KMS-11 (cell line): ENCODE measurements around the gene VPS26A.

Source experiments
- H2AFZ ChIP-seq: fragments of 200-600 bp; sonication (generic); 2 replicates; pipeline ENCODE4 v1.6.1; 2016; ENCODE audit warnings: antibody characterized with exemption, mixed run types, low read depth
- H3K27ac ChIP-seq: fragments of 200-600 bp; sonication (generic); 2 replicates; pipeline ENCODE4 v1.6.1; 2016; ENCODE audit warnings: mild to moderate bottlenecking, mixed run types
- H3K27me3 ChIP-seq: fragments of 200-600 bp; sonication (generic); 2 replicates; pipeline ENCODE4 v1.6.1; 2017; ENCODE audit warnings: mild to moderate bottlenecking, low read depth, mixed run types, moderate library complexity; ENCODE audit not compliant: insufficient read depth
- H3K36me3 ChIP-seq: fragments of 200-600 bp; sonication (generic); 2 replicates; pipeline ENCODE4 v1.6.1; 2017; ENCODE audit warnings: mild to moderate bottlenecking, mixed run types; ENCODE audit not compliant: insufficient read depth
- H3K4me1 ChIP-seq: fragments of 200-600 bp; sonication (generic); 2 replicates; pipeline ENCODE4 v1.6.1; 2016; ENCODE audit warnings: mild to moderate bottlenecking, low read depth, mixed run types; ENCODE audit not compliant: poor library complexity, severe bottlenecking
- H3K4me2 ChIP-seq: fragments of 200-600 bp; sonication (generic); 2 replicates; pipeline ENCODE4 v1.7.0; 2016; ENCODE audit warnings: mild to moderate bottlenecking, mixed run types
- H3K4me3 ChIP-seq: fragments of 200-600 bp; sonication (generic); IDR thresholded peaks from 2 replicates; pipeline ENCODE4 v1.6.1; 2017; ENCODE audit warnings: low read depth, low read length, mixed read lengths; ENCODE audit not compliant: insufficient read depth
- H3K79me2 ChIP-seq: fragments of 200-600 bp; sonication (generic); 2 replicates; pipeline ENCODE4 v1.6.1; 2016; ENCODE audit warnings: low read depth, mixed run types; ENCODE audit not compliant: insufficient read depth
- H3K9ac ChIP-seq: fragments of 200-600 bp; sonication (generic); 2 replicates; pipeline ENCODE4 v1.6.1; 2016; ENCODE audit warnings: mild to moderate bottlenecking, mixed run types
- H4K20me1 ChIP-seq: fragments of 200-600 bp; sonication (generic); 2 replicates; pipeline ENCODE4 v1.6.1; 2016; ENCODE audit warnings: mild to moderate bottlenecking, mixed run types; ENCODE audit not compliant: insufficient read depth
- CTCF ChIP-seq: fragments of 200-600 bp; sonication (generic); conservative IDR thresholded peaks from 2 replicates; pipeline ENCODE4 v1.6.1; 2017; ENCODE audit warnings: low read depth, mild to moderate bottlenecking, antibody characterized with exemption, low read length, moderate library complexity, mixed read lengths

Gene VPS26A

DNA sequence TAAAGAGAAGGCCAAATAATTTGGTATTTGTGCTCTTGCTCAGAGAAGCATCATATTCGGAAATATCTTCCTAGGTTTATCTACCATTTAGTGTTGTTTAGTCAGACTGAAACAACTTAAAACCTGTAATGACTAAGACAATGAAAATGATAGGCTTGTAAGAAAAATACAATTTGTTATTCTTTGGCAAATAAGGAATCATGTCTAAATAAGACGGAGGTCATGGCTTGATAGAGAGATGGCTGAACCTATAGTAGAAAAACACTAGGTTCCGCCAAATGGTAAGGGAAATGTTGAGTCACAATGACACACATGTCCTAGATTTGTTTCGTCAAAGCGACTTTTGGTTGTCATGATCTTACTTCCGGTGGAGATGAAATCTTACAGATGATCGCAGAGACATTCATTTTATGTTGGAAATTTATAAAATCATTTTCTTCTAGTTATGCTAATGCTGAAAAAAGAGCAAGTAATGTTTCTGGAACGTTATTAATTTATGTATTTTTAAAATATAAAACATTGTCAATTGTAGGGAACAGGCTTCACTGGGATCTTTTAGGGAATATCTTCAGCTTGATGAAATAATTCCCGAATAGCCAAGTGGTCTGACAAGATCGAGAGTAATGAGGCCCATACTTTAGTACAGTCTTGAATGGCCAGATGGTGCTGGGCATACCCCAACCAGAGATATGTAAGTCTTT is 35.0 kb upstream of the VPS26A start:
- H3K27ac ChIP-seq = peak overlapping the region; percentile 95
- H4K20me1 ChIP-seq = peaks cover 7% of the 10 kb centered on the region
- H3K4me1 ChIP-seq = peaks cover 52% of the 10 kb centered on the region
- no peak overlapping the region for H3K4me3 ChIP-seq
- peak overlapping the region; percentile 93 for H3K9ac ChIP-seq
- H3K4me2 ChIP-seq = peak overlapping the region; percentile 89
- peaks cover 60% of the 10 kb centered on the region for H3K79me2 ChIP-seq
- H3K36me3 ChIP-seq = no peaks in the 10 kb centered on the region; the same call in 1 of the 2 replicates
- H2AFZ ChIP-seq = no peak overlapping the region
- no peaks in the 10 kb centered on the region for H3K27me3 ChIP-seq
- no peak for TF ChIP-seq CTCF

DNA sequence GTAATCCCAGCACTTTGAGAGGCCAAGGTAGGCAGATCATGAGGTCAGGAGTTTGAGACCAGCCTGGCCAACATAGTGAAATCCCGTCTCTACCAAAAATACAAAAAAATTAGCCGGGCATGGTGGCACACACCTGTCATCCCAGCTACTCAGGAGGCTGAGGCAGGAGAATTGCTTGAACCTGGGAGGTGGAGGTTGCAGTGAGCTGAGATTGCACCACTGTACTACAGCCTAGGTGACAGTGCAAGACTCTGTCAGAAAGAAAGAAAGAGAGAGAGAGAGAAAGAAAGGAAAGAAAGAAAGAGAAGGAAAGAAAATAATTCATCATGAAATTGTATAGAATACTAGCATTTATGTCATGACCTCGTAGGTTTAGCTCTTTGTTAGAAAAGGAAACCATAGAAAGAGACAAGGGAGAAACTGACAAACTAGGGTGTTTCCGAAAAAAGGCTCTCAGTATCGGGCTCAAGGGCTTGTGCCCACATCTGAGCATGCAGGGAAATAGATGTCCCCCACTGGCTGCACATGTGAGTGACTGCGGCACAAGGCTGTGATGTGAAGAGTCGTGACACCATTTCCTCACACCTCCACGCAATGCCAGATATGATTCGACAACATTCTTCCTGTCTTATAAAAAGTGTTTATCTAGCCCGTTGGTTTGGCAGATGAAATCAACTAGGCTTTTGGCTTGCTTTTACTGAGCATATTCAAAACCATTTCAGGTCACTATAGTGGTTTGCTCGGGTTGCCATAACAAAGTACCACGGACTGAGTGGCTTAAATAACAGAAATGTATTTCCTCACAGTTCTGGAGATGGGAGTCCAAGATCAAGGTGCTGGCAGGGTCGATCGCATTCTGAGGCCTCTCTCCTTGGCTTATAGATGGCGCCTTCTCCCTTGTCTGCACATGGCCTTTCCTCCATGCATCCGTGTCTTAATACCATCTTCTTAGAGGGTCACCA is 34.1 kb upstream of the VPS26A start:
- Histone ChIP-seq H3K9ac (peak overlapping the region; percentile 93), H2AFZ (no peak overlapping the region), H3K36me3 (no peaks in the 10 kb centered on the region; the same call in 1 of the 2 replicates), H3K27ac (peak overlapping the region; percentile 95), H3K4me1 (peaks cover 61% of the 10 kb centered on the region), H4K20me1 (peaks cover 7% of the 10 kb centered on the region), H3K4me2 (peak overlapping the region; percentile 89), H3K4me3 (no peak overlapping the region), H3K27me3 (no peaks in the 10 kb centered on the region), H3K79me2 (peaks cover 70% of the 10 kb centered on the region)
- no peak for TF ChIP-seq CTCF

GRCh38 chr10:69090685-69091084 is 33.3 kb upstream of the VPS26A start:
- Histone ChIP-seq H3K79me2 (peaks cover 78% of the 10 kb centered on the region), H2AFZ (no peak overlapping the region), H3K4me3 (no peak overlapping the region), H4K20me1 (peaks cover 7% of the 10 kb centered on the region), H3K27ac (peak overlapping the region; percentile 95), H3K27me3 (no peaks in the 10 kb centered on the region), H3K9ac (peak overlapping the region; percentile 93), H3K4me2 (peak overlapping the region; percentile 89), H3K4me1 (peaks cover 63% of the 10 kb centered on the region), H3K36me3 (no peaks in the 10 kb centered on the region; the same call in 1 of the 2 replicates)
- no peak for TF ChIP-seq CTCF

- Histone ChIP-seq H2AFZ (no peak overlapping the region), H3K9ac (peak overlapping the region; percentile 93; the same call in 1 of the 2 replicates), H3K36me3 (no peaks in the 10 kb centered on the region; the same call in 1 of the 2 replicates), H3K27ac (peak overlapping the region; percentile 95), H3K27me3 (no peaks in the 10 kb centered on the region), H3K4me3 (no peak overlapping the region), H4K20me1 (peaks cover 8% of the 10 kb centered on the region), H3K4me1 (peaks cover 58% of the 10 kb centered on the region), H3K4me2 (peak overlapping the region; percentile 89), H3K79me2 (peaks cover 83% of the 10 kb centered on the region)
- TF ChIP-seq CTCF = no peak
These were observed 32.8 kb upstream of the VPS26A start for GRCh38 chr10:69091143-69091651.
